Measurements from ENCODE around the gene RAET1G.
A peak's percentile ranks its signal among the peaks of the same experiment; 100 is the strongest.
"Not testable (repeated sequence)": the region's sequence is repeated elsewhere in the genome, so short reads cannot be mapped to it uniquely, and the experiment has no call there.

The RAET1G gene

DNA sequence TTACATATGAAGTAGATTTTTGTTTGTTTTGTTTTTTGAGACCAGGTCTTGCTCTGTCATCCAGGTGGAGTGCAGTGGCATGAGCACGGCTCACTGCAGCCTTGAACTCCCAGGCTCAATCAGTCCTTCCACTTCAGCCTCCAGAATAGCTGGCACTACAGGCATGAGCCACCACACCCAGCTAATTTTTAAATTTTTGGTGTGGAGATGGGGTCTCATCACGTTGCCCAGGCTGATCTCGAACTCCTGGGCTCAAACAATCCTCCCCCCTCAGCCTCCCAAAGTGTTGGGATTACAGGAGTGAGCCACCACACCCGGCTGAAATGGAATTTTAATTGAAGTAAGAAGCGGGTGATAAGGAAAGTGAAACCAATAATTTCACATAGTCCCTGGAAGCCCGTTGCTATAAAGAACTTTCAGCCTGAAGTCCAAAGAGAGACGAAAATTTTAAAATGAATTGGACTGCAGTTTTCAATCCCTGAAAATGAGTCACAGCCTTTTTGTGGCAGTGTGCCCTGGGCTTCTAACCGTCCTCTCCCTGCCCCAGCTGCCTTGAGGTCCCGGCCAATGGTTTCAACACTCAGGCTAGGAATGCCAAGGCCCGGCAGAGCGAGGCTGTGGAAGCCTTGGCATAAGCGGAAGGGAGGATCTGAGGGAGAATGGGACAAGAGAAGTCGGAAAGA lies 25.8 kb downstream of the RAET1G start:
- DNase-seq (ENCODE audit: low read depth in 4 of 4, low spot score in 1 of 4): no peak

DNA sequence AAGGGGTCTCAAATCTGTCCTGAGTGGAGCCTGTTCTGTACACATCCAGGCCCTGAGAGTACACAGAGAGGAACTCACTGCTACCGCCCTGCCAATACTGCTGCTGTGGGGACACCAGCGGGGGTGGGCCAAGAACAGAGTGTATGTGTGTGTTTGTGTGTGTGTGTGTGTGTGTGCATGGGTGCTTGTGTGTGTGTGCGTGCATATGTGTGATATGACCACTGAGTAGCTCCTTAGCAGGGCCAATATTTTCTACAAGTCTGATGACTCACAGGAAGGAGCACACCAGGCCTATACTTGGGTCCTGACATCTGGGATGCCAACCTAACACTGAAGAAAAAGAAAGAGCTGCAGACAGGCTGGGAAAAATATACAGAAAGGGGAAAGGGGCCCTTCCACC lies 26.4 kb downstream of the RAET1G start:
- DNase-seq (ENCODE audit: low read depth in 4 of 4, low spot score in 1 of 4): no peak

DNA sequence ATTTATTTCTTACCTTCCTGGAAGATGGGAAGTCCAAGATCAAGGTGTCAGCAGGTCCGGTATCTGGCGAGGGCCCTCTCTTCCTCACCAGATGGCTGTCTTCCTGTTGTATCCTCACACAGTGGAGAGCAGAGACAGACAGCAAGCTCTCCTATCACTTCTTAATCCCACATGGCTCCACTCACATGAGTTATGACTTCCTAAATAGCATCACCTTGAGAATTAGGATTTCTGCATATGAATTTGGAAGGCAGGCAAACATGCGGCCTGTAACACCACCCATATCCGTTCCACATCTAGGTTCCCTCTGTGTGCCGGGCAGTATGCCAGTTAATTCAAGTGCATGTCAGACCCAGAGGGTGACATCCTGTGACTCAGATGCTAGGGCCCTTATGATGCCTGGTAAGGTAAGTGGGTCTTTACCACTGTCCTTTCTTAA lies 27.1 kb downstream of the RAET1G start:
- DNase-seq (ENCODE audit: low read depth in 4 of 4, low spot score in 1 of 4): peak in 1 of 4 experiments; percentile 4

DNA sequence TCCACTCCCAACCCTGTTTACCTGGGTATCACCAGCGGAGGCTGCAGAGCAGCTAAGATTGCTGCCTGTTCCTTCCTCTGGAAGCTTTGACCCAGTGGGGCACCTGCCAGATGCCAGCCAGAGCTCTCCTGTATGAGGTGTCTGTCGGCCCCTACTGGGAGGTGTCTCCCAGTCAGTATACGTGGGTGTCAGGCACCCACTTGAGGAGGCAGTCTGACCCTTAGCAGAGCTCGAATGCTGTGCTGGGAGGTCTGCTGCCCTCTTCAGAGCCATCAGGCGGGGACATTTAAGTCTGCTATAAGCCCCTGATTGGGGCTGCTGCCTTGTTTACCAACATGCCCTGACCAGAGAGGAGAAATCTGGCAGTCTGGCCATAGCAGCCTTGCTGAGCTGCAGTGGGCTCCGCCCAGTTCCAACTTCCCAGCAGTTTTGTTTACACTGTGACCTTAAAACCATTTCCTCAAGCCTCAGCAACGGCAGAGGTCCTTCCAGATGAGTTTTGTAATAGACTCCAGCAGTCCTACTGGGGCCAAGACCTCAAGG lies 27.8 kb downstream of the RAET1G start:
- DNase-seq (ENCODE audit: low read depth in 4 of 4, low spot score in 1 of 4): no peak

DNA sequence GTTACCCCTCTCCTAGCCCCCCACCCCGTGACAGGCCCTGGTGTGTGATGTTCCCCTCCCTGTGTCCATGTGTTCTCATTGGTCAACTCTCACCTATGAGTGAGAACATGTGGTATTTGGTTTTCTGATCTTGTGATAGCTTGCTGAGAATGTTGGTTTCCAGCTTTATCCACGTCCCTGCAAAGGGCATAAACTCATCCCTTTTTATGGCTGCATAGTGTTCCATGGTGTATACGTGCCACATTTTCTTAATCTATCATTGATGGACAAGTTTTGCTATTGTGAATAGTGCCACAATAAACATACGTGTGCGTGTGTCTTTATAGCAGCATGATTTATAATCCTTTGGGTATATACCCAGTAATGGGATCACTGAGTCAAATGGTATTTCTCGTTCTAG lies 31.1 kb downstream of the RAET1G start:
- not testable (repeated sequence) for DNase-seq (ENCODE audit: low read depth in 4 of 4, low spot score in 1 of 4)

DNA sequence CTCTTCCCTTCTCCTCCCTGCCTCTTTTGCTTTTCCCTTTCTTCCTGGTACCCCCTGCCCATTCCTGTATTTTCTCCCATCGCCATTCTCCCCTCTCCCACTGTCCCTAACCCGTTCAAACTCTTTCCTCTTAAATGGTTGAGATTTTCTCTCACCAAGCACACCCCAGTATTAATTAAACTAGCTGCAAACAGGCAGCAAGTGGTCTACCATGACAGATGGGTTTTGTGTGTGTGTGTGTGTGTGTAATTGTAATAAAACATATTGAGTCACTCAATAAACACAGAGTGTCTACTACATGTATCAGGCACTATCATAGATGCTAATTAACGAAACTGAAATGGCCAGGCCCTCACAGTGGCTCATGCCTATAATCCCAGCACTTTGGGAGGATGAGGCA lies 31.7 kb downstream of the RAET1G start:
- DNase-seq (ENCODE audit: low read depth in 4 of 4, low spot score in 1 of 4): no peak

DNA sequence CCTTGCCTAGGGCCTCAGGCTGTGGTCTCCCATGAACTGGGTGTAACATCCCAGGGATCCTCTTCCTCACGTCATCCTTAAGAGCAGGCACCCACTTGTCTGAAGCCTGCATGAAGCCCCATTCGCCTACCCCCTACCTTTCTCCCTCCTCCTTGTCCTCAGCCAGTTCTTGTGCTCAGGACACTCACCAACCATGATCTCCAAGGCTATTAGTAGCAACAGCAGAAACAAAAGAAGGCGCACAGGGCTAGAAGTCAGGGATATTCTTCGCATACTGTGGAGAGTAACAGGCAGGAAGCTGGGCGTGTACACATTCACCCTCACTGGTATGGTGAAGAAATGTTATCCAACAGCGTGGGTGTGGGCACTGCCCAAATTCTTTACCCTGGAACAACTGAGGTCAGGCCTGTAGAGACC lies 32.3 kb downstream of the RAET1G start:
- DNase-seq (ENCODE audit: low read depth in 4 of 4, low spot score in 1 of 4): no peak

DNA sequence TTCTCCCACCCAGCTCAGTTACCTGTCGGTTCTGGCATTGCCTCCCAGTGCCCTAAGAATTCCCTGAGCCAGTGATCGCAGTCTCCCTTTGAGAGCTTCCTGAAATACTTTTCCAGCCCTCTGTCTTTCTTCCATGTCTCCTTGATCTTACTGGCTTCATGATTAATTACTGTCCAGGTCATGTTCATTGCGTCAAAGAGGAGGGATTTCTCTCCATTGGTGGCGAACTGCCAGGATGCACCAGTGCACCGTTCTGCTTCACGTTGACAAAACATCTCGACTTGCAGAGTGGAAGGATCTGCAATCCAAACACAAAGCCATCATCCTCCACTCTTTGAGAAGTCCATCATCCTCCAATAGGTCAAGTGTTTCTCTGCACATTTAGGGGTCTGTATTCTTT lies 33.6 kb downstream of the RAET1G start:
- no peak for DNase-seq (ENCODE audit: low read depth in 4 of 4, low spot score in 1 of 4)

DNA sequence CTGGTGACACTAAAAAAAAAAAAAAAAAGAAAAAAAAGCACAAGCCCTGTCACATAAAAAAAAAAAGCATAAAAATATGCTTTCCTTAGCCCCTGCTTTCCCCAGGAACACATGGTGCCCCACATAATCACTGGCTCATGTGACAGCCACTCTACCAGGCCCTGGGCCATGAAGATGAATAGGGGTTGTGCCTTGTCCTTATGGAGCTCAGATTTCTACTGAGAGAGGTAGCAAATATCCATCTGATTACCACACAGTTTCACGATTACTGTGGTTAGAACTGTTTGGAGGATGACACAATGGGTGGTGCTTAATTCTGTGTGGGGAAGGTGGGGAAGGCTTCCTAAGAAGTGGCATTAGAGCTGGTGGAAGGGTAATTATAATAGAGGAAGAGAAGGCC lies 34.3 kb downstream of the RAET1G start:
- no peak for DNase-seq (ENCODE audit: low read depth in 4 of 4, low spot score in 1 of 4)

DNA sequence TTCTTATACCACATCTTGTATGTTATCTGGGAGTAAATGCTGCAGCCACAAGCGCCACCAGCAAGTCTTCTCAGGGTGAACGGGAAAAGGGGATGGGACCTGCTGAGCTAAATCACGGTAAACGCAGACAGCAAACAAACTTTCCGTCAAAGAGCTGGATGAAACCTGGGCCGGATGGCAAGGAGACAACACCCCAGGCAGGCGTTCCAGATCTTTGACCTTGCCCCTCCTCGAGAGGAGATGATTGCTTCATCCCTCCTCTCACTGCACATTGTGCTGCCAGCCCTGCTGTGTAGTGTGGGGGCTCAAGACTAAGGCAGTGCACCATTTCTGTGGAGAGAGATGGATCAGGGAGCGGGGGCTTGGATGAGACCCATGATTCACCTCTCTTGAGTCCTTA lies 34.8 kb downstream of the RAET1G start:
- DNase-seq (ENCODE audit: low read depth in 4 of 4, low spot score in 1 of 4): no peak

DNA sequence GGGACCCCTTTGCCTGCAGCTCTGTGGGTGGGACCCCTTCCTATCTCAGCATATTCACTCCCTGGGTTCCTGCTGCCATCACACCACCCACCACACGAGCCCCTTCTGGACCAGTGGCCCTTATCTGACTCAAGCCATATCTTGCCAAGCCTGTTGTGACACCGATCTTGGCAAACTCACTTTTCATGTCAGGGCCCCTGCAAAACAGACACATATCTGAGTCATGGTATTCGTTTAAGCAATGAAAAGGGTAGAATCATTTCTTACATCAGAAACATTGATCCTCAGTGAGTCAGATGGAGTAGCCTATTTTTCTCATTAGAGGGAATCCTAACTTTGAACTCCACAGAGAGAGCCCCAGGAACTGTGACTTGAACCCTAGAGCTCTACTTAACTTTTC lies 35.6 kb downstream of the RAET1G start:
- no peak for DNase-seq (ENCODE audit: low read depth in 4 of 4, low spot score in 1 of 4)

DNA sequence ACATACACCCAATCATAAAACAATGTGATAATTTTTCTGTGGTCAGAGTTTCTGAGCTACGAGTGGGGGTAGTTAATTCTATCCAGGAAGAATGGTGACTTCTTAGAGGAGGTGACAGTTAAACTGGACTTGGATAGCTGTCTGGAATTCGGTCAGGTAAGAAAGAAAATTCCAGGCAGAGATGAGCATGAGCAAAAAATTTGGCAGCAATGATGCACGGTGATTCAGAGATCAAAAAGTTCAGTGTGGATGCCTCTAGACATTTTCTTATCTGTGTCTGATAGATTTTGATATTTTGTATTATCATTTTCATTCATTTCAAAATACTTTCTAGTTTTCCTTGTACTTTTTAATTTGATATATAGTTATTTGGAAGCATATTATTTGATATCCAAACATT lies 37.0 kb downstream of the RAET1G start:
- no peak for DNase-seq (ENCODE audit: low read depth in 4 of 4, low spot score in 1 of 4)

DNA sequence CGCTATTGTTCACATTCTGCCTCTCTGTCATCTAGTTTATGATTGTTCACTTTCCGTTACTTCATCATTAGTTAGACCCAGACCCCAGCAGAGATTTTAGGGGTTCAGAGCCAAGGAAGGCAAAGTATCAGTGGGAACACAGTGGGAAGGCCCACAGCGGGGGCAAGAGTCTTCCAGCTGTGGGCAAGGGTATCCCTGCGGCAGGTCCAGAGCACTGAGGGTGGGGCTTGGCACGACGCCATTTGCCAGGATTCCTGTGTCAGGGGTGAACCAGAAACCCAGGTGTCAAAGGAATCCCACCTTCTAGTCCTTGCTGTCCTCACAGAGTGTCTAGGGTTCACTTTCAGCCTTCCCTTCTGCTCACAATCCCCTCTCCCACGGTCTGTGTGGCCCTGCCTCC lies 38.3 kb downstream of the RAET1G start:
- DNase-seq (ENCODE audit: low read depth in 4 of 4, low spot score in 1 of 4): no peak

DNA sequence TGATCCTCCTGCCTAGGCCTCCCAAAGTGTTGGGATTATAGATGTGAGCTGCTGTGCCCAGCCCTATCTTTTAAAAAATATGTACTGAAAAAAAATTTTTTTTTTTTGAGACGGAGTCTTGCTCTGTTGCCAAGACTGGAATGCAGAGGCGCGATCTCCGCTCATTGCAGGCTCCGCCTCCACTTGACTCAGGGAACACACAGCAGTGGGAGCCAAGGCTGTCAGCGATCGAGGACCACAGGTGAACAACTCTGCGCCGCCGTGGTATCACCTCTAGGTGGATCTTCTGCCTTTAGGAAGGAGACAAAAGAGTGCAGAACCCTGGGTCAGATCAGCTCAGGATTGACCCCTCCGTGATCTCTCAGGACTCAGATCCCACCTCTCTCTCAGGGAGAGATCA lies 38.7 kb downstream of the RAET1G start:
- DNase-seq (ENCODE audit: low read depth in 4 of 4, low spot score in 1 of 4): no peak

DNA sequence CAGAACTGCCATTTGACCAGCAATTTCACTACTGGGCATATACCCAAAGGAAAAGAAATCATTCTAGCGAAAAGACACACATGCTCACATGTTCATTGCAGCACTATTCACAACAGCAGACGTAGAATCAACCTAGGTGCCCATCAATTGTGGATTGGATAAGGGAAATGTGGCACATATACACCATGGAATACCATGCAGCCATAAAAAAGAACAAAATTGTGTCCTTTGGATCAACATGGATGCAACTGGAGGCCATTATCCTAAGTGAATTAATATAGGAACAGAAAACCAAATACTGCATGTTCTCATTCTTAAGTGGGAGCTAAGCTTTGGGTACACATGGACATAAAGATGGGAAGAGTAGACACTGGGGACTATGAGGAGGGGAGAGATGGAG lies 41.1 kb downstream of the RAET1G start:
- DNase-seq (ENCODE audit: low read depth in 4 of 4, low spot score in 1 of 4): no peak

DNA sequence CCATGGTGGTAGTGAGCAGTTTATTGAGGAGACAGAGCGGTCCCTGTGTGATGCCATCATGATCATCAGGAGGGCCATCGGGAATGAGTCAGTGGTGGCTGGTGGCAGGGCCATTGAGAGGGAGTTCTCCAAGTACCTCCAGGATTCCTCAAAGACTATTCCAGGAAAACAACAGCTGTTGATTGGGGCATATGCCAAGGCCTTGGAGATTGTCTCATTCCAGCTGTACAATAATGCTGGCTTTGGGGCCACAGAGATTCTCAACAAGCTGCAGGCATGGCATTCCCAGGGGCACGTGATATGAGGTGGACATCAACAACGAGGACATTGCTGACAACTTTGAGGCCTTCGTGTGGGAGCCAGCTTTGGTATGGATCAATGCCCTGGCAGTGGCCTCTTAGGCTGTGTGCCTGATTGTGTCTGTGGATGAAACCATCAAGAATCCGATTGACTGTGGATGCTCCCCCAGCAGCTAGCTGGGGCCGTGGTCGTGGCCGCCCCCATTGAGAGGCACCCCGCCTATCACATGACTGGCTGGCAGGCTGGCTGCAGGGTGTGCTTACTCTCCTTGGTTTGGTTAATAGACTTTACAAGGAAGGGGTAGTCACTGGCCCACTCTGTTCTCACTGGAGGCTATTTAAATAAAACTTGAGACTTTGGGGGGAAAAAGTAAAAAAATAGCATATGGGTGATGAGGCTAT lies 41.7 kb downstream of the RAET1G start:
- DNase-seq (ENCODE audit: low read depth in 4 of 4, low spot score in 1 of 4): no peak

DNA sequence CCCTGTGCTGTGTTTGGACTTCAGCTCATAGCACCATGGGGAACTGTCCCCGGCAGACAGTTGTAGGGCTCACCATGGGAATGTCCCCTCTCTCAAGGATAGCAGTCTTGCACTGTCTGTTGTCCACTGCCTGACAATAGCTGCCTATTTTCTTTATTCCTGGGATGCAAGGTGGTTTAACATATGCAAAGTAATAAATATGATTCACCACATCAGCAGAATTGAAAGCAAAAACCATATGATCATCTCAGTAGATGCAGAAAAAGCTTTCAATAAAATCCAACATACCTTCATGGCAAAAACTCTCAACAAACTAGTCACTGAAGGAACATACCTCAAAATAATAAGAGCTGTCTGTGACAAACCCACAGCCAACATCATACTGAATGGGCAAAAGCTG lies 45.3 kb downstream of the RAET1G start:
- no peak for DNase-seq (ENCODE audit: low read depth in 4 of 4, low spot score in 1 of 4)

DNA sequence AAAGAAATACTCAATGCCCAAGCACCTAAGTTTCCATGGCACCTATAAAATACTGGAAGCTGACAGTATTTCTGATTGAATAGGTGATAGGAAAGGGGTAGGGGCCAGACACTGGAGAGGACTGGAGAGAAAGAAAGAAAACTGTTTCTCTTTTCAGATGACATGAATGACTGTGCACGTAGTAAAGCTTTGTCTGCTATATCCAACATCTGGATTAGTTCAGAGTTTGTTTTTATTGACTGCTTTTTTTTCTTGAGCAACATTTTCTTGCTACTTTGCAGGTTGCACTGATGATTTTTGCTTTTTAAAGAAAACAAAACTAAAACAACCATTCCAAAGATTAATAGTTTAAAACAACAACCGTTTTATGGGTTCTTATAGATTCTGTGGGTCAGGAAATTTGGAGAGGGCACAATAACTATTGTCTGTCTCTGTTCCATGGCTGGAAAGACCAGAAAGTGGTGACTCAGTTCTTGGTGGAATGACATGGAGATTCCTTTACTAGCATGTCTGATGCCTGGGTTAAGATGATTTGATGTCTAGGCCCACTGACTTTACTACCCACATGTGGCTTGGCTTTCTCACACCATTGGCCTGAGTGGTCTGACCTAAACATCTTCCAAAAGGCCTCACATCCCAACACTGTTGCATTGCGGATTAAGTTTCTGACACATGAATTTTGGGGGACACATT lies 46.5 kb downstream of the RAET1G start:
- no peak for DNase-seq (ENCODE audit: low read depth in 4 of 4, low spot score in 1 of 4)

DNA sequence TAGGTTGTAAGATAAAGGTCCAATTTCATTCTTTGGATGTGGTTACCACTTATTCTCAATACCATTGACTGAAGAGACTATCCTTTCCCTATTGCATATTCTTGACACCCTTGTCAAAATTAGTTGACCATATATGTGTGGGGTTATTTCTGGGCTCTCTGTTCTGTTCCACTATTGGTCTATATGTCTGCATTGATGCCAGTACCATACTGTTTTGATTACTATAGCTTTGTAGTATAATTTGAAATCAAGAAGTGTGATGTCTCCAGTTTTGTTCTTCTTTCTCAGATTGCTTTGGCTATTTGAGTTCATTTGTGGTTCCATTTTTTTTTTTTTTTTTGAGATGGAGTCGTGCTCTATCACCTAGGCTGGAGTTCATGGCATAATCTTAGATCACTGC lies 50.7 kb downstream of the RAET1G start:
- no peak for DNase-seq (ENCODE audit: low read depth in 4 of 4, low spot score in 1 of 4)

DNA sequence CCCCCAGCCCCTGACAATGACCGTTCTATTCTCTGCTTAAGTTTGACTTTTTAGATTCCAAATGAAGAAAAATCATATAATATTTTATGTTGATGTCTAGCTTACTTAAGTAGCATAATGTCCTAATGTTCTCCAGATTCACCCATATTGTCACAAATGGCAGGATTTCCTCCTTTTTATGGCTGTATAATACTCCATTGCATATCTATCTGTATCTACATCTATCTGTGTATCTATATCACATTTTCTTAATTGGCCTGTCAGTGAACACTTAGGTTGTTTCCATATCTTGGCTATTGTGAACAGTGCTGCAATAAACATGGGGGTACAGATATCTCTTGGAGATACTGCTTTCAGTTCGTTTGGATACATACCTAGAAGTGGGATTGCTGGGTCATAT lies 51.7 kb downstream of the RAET1G start:
- no peak for DNase-seq (ENCODE audit: low read depth in 4 of 4, low spot score in 1 of 4)

DNA sequence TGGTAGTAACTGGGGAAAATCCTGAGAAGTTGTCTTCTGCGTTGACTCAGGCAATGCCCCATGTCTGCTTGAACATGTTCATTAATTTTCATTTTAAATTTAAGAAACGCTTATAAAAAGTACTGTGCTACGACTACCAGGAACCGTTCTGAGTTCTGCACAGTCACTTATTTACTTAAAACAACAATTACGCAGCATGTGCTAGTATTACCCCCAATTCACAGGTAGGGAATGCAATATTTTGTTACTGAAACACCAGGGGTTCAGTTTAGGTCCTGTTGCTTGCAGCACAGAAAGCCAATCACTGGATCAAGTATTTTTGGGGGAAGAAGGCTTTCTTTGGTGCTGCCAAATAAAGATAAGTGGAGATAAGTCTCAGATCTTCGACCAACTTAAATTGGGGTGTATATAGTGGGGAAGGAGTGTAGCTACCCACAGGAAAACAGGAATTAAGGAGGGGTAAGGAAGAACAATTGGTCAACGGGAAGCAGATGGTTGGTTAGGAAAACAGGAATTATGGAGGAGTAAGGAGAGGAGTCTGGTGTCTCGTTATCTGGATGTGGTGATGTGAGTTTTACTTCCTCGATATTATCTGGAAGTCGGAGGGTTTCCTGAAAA lies 53.5 kb downstream of the RAET1G start:
- DNase-seq (ENCODE audit: low read depth in 4 of 4, low spot score in 1 of 4): no peak

All from stimulated activated CD4-positive, alpha-beta T cell treated with anti-CD3 and anti-CD28 coated beads, Interleukin-1b, Interleukin-23, amount 100 ng/mL, for 24 hours (primary cell).